ENCODE measurements around the gene ICOSLG.
"Not testable (repeated sequence)": the region's sequence is repeated elsewhere in the genome, so short reads cannot be mapped to it uniquely, and the experiment has no call there.

ICOSLG gene

DNA sequence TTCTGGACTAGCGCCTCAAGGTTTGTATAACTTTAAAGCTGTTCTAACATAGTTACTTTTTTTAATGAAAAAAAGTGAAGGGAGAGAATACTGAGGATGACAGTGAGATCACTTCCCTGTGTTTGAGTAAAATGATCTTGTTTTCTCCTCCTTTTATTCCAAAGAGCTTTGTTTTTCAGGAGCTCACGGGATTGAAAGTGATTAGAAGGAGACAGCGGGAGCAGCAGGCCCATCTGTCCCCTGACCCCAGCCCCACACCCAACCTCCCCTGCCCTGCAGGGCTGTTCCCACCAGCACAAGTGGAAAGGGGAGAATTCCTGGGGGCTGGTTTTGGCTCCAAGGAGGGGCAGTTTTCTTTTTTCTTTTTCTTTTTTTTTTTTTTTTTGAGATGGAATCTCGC is 23.0 kb upstream of the ICOSLG start:
- DNase-seq = no peak

DNA sequence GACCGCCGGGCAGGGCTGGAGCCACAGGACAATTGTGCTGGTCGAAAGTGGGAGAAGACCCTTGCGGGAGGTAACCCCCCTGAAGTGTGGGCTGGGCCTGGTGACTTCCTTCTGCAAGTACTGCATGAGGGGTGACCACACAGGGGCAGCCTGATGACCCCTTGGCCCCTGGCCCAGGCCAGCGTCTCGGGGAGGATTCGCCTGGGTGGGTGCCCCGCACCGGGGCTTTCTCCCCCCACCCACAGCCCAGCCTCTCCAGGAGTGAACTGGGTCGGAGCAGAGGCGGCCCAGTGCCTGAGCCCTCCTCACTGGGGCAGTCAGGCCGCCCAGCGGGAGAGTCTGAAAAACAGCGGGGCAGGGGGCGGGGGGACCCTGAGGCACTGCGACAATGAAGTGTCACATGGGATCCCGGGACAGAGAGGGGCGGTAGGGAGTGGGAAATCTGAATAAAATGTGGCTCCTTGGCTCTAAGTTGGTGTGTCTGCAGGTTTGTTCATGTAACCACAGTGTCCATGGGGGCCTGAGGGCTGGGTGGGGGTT is 22.5 kb upstream of the ICOSLG start:
- no peak for DNase-seq

DNA sequence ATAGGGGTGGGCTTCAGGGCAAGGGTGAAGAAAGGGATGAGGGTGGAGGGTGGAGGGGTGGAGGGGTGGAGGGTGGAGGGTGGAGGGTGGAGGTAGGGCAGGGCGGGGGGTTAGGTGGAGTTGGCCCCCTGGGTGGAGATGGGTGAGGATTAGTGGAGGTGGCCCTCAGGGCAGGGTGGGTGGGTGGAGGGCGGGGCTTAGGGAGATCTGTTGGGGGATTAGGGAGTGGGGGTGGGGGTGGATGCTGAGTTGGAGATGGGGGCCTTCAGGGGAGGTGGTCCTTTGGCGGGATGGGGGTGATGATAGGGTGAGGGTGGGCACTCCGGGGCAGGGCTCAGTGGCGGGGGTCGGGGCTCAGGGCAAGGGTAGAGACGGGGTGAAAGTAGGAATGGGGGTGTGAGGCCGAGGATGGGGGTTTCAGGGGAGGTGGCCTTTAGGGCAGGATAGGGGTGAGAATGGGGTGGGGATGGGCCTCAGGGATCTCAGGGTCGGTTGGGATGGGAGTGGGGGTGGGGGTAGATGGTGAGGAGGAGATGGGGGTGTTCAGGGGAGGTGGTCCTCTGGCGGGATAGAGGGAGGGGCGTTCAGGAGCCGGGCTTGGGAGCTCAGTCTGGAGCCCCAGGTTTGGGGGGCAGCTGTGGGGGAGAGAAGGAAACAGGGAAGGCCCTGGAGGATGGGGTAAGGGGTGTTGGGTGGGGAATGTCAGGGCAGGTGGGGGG is 21.8 kb upstream of the ICOSLG start:
- no peak for DNase-seq

DNA sequence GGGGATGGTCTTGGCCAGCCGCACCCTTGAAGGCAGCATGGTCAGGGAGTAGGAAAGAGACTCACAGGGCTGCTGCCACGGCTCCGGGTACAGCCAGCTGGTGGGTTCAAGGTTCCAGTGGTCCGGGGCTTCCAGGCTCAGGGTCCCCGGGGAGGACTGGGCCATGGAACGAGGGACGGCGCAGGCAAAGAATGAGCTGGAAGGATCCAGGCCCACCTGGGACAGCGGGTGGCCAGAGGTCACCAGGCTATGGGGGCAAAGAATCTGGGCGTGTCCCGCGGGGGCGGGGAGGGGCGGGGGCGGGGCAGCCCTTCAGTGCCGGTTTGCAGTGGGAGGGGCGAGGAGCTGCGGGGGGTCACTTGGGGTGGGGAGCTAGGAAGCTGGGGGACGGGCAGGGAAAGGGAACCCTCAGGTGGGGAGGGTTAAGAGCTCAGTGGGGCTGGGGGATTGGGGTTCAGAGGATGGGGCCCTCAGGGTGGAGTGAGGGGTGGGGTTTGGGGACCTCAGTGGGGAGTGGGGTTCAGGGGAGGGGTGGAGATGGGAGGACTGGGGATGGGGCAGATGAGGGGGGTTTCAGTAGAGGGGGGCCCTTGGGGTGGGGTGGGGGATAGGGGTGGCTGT is 21.0 kb upstream of the ICOSLG start, which contains the start of gene DNMT3L:
Gene DNMT3L (minus strand): TSS at position 223 of the 621 bp plus-strand sequence. CDS start 638 bp downstream, outside the sequence.
- no peak for DNase-seq

DNA sequence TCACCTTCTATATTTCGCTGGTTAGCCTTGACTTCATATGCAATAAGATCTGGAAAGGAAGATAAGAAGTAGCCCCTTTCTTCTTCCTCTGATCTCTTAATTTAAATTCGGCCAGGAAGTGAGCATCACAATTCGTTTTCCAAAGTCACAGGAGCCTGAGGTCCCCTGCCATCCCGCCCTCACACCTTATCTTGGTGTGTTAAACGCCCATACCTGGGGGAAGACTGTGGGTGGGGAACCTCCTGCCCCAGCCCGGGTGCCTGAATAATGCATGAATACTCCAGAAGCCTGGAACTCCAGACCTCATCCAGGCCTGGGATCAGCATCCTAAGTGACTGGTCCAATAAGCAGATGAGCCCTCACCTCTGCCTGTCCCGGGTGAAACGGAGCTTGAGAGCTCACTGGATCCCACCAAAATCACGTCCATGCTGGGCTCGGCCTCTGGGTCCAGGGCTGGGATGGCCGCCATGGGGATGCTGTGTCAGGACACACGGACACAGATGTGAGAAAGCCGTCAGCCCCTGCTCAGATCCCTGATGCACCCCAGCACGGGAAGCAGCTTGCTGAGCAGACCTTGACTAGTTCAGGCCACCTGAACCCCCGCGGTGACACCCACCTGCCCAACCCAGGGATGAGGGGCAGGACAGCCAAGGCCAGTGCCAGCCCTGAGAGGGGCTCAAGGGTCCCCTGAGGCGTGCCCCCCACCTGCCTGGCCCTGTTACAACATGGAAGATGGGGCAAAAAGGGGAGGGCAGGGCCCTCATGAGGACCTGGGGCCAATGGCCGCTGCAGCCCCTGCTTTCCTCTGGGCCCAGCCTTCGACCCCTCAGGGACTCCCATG is 20.3 kb upstream of the ICOSLG start:
- no peak for DNase-seq

DNA sequence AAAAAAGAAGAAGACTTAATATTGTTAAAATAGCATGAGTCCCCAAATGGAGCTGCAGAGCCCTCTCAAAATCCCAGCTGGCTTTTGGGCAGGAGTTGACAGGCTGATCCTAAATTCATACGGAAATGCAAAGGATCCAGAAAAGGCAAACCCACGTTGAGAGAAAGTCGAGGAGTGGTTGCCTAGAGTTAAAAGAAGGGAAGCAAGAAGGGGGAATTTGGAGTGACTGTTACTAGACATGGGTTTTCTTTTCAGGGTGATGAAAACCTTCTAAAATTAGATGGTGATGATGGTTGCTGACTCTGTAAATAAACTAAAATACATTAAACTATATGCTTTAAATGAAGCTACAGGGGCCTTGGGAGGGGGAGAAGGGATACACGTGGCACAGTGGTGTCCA is 19.3 kb upstream of the ICOSLG start:
- DNase-seq = peak; percentile 70 to 79 (median 76)

DNA sequence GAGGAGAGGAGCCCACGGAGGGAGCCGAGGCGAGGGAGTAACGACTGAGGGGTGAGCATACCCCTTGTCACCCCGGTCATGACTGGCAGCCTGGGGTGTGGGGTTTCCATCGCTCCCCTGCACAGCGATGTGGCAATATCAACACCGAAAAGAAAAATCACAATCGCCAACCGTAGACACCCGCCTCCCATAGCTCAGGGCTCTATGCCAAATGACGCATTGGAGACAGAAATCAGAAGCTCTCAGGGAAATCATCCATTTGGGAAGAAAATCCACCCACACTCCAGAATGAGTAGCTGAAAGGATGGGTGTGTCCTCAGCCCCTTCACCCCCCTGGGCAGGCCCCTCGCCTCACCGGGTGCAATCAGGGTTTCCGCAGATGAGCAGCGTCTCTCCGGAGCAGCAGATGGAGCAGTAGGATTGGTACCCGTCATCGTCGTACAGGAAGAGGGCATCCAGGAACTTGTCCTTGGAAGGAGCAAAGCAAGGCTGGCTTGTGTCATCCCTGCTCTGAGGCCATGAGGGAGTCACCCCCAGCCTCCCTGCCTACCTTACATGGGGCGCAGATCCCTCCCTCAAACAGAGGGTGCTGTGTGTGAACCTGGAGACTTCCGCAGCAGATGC is 18.5 kb upstream of the ICOSLG start:
- DNase-seq = peak in 1 of 3 donors; percentile 40

DNA sequence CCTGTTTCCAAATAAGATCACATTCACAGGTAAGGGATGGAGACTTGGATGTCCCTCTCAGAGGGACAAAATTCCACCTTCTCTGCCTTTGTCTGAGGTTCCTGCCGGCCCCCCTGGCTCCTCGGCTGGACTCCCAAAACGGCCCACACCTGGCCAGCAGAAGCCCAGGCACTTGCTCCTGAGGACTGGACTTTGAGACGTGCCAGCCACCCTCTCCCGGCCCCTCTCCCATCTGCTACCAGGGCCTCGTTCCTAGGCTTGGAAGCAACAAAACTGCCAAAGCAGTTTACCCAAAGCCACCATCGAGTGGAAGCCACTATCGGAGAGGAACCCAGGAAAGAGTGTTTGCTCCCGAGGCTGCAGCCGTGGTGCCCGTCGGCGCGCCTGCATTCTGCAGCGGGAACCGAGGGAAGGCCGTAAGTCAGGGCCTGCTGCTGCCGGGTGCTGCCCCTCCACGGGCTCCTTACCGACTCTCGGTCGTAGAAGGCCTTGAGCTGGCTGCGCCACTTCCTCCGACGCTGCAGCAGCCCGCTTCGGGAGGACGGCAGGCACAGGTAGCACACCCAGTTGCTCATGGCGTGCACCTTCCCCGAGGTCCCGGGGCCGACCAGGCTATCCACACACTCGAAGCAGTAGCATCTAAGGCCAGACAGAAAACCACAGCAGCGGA is 17.4 kb upstream of the ICOSLG start:
- DNase-seq = no peak

DNA sequence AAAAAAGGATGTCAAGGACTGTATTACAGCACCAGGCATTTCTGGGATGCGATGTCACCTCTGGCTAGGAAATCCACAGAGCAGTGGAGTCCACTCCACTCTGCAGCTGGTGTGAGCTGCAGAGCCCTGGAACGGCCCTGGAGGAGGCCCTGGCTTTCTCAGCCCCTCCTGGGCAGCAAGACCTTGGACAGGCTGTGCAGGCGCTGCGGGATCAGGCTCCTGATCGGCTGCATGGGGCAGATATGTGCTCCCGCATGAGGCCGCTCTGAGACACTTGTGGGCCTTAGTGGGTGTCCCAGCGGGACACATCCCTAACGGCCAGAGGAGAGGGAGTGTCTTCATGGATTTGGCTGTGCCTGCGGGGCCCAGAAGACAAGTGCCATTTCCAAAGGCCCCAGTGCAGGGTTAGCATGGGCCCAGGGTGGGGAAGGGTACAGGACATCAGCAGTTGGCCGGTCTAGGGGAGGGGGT is 14.8 kb upstream of the ICOSLG start:
- peak in 1 of 3 donors; percentile 18 for DNase-seq

DNA sequence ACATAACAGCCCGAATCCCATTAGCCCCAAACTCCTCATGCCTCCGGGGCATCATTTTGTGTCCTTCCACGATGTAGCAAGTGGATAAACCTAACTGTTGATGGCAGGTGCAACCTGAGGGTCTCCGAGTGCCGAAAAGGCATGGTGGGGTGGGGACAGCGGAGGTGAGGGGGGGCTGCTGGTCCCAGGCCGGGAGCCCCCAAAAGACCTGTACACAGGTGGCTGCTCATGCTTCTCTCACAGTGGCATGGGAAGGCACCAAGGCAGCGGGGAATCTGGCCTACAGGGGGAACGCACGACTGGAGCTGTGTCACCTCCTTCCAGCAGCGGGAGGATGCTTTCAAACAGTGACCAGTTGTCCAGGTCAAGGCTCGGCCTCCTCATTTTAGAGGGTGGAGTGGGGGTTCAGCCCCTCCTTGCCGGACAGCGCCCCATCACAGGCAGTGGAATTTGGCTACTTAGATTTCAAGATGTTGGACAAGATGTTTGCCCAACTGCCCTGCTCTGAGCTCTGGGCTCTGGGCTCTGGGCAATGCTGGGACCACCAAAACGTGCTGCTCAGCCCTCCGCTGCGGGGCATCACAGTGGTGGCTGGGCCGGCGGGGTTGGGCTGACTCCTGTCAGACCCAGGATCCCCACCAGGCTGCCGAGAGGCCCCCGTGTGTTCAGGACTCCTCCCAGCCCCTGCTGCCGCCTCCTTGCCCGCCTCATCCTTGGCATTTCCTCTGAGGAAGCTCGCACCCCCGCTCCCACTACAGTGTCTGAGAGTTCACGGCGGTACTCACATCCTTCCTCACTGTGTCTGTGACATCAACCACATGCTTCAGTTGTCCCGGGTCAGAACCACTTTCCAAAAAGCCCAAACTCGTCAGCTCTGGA is 13.3 kb upstream of the ICOSLG start:
- peak; percentile 69 to 75 (median 72) for DNase-seq

DNA sequence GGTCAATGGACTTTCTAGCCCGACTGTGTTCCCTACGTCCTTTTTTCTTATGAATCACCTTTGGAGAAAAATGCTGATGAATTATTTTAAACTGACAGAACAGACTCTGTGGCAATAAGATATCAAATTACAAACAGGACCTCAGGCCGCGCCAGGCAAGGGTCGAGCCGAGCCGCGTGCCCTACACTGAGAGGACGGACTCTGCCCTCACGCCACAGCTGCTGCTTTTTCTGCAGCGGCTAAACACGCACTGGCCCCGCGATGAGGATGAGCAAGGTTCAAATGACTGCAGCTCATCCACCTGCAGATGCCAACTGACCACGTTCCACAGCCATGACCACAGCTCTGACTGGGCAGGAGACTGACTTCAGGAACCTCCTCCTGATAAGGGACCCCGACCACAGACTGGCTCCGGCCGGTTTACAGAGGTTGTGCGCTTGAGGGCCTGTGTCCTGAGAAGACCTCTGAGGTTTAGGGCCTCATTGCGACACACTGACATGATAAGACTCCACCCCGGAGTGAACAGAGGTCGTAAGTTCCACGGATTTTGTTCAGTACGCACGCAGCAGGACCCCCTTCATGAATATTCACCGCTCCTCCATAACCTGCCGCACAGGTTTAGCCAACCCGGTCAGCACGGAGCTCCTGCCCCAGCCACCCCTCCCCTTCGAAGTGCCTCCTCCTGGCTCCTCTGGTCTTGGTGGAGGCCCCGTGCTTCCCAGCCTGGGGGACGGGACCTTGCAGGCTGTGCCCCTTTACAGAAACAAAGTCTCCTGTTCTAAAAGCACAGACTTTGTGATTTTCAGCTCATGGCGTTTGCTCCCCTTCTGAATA is 8.7 kb upstream of the ICOSLG start:
- not testable (repeated sequence) for DNase-seq

DNA sequence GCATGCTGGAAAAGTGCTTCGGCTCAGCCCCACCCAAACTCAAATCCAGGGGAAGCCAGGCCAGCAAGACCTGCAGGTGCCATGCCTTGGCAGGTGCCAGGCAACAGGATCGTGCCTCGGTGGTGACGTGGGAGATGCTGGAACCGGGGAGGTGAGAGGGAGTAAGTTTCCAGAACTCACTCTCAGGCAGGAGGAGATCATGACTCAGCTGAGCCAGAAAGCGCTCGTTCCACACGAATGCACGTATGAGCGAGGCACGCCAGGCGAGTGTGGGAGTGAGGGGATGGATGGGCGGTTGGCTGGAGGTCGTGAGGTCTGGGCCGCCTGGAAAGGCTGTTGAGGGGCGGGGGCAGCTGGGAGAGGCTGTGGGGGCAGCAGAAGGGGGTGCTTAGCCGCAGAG is 7.2 kb upstream of the ICOSLG start:
- DNase-seq = not testable (repeated sequence)

DNA sequence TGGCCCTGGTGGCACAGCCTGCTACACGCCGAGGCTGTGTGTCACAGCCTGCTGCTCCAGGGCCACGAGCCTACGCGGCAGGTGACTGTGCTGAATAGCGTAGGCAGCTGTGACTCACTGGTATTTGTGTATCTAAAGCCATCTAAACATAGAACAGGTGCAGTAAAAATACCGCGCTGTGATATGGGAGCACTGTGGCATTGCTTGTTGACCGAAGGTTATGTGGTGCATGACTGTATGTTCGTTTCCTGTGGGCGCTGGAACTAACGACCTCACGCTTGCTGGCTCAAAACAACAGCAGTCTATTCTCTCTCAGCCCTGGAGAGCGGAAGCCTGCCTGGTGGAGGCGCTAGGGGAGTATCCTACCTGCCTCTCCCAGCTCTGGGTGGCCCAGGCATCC is 3.2 kb upstream of the ICOSLG start:
- not testable (repeated sequence) for DNase-seq

DNA sequence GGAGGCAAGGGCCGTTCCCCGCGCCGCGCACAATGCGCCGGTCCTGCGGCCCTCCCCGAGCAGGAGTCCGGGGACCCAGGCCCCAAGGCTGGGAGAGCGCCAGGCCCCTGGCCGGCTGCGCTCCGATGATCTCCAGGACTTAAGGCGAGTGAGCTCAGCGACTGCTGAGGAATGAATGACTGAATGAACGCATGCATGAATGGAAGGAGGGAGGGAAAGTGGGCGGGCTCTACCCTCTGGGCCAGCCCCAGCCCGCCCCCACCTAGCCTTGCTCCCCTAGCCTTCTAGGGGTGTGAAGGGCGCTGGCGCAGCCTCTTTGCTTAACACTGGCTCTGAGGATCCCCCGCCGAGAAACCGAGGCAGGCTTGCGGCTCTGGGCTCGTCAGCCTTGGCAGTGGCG is 538 bp upstream of the ICOSLG start:
- not testable (repeated sequence) for DNase-seq

DNA sequence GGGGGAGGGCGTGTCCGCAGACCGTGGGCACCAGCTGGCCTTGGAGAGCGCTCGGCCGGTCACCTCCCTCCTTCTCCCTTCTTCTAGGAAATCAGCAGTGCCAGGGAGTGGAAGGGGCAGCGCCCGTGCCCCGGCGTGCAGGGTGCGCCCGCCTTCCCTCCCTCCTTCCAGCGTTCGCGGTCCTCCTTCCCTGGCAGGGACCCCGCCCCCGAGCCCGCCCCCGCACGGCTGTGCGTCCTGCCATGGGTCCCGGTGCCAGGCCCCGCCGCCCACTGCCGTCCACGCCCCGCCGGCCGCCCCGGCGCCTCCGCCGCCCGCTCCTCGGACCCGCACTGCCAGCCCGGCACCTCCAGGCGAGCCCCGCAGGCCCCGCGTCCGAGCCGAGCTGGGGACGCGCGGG is 390 bp downstream of the ICOSLG start:
- not testable (repeated sequence) for DNase-seq

DNA sequence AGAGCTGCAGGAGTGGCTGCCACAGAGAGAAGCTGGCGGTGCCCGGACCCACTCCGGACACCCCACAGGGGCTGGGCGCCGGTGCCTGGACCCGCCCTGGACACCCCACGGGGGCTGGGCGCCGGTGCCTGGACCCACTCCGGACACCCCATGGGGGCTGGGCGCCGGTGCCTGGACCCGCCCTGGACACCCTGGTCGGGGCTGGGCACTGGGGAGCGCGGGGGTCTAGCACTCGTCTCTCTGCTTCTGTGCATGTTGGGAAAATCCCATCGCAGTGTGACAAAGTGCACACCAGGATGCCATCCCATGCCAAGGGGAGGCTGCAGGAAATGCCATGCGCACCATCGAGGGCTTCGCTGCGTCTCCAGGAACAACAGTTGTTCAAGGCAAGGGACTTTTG is 11.2 kb downstream of the ICOSLG start:
- DNase-seq = not testable (repeated sequence)

DNA sequence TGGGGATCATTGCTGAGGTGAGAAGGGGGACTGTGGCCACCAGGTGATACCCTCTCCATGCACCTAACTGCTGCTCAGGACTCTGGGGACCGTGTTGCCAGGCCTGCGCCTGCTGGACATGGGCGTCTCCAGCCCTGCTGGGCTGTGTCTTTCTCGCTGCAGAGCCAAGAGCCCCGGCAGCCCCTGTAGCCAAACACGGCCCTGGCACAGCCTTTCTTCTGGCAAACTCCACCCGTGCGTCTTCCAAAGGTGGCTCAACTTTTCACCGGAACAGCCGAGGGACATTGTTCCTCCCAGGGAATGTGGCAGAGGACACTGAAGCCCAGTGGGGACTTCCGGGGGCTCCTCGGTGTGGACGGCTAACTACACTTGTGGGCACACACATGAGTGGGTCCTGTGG is 12.6 kb downstream of the ICOSLG start:
- not testable (repeated sequence) for DNase-seq

DNA sequence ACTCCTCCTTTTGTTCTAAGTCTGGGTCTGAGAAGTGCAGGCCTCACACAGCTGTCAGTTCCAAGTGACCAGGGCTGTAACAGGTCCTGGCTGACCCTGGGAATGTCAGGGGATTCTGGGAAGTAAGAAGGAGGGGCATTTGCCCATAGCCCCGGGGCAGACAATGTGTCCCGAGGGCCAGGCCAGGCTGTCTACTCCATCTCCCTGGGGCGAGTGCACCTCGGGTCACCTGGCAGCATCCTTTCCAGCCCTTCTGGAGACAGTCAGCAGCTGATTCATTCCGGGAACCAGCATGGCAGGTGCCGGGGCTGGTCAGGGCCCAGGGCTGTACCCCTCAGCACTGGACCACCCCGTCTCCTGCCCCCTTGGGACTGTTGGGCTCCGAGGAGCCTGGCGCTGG is 13.1 kb downstream of the ICOSLG start:
- DNase-seq = not testable (repeated sequence)

DNA sequence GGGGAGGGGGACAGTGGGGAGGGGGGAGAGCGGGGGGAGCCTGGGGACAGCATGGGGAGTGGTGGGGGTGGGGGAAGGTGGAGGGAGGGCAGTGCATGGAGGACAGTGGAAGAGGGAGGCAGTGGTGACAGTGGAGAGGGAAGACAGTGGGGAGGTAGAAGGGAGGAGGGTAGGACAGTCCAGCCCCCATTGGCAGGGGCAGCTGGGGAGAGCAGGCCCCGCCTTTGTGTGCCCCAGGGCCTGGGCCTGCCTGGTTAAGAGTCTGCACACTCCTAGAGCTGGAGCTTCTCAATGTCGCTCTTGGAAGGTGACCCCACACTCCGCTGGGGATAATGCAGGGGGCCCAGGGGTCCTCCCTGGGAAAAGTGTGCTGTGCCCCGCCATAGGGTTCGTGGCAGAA is 15.1 kb downstream of the ICOSLG start:
- DNase-seq = not testable (repeated sequence)

DNA sequence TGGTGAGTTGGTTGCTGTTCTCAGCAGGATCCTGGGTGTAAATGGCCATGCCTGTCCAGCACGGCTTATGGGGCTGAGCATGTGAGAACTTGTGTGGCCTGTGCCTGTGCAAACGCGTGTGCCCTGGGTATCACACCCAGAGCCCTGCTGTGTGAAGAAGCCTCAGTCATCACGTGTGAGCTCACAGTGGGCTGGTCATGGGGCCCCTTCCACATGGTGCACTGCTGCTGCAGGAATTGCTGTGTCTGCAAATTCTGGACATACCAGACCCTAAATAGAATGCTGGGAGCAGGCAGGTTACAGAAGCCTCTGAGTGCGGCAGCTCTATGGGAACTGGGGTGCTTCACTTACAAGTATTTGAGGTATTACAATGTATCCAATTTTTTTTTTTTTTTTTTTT is 17.4 kb downstream of the ICOSLG start:
- DNase-seq = not testable (repeated sequence)
